HK-2 (cell line): ENCODE measurements around the gene GRHPR.

ENCODE experiments used
- DNase-seq: peaks from one replicate; pipeline ENCODE4 v3.0.0-alpha.2; 2018; ENCODE audit not compliant: unreplicated experiment

The GRHPR gene

GRCh38 chr9:37480759-37481158 is 58.3 kb downstream of the GRHPR start:
- DNase-seq, result no peak

GRCh38 chr9:37485389-37486255 is 63.1 kb downstream of the GRHPR start, which contains the start of gene POLR1E:
Gene POLR1E, plus strand, starts transcription at chr9:37485948. Its CDS starts 100 bp downstream, at chr9:37486048.
- DNase-seq, result peak; percentile 91

- DNase-seq, result no peak
These were observed 63.7 kb downstream of the GRHPR start for GRCh38 chr9:37486256-37486615.
